ENCODE data around the gene ERC2.

Gene ERC2

DNA sequence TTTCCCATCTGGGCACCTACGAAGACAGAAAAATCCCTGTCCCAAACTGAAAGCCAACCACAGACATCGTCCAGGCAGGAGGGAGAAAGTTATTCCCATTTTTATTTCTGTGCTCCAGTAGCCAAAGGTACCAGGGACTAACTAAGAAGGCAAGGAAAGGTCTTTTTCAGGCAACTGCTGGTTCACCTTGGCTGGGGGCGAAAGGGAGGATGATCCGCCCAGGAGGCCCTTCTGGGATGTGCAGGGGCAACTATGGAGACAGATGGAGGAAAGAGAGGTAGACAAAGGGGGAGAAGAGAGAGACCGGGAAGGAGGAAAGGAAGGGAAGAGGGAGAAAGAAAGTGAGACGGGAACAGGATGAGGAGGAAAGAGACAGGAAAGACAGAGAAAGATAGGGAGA is 994.5 kb downstream of the ERC2 start:
- no peaks in the 10 kb centered on the region for H3K4me1 ChIP-seq (ENCODE audit: insufficient read depth, low read length, severe bottlenecking)
- H3K9me3 ChIP-seq (ENCODE audit: low read length), result no peaks in the 10 kb centered on the region
- H3K9me2 ChIP-seq (ENCODE audit: low read depth, low read length), result no peaks in the 10 kb centered on the region
- H3K36me3 ChIP-seq (ENCODE audit: insufficient read depth, low read length), result peaks cover 26% of the 10 kb centered on the region
- no peak overlapping the region for H3K4me2 ChIP-seq (ENCODE audit: low read length)
- H2AFZ ChIP-seq (ENCODE audit: low read length), result no peak overlapping the region
- TF ChIP-seq EZH2 (IDR thresholded peaks at IDR 0.05; ENCODE audit: borderline replicate concordance, low read length) (no peak), CTCF (IDR thresholded peaks at IDR 0.05; ENCODE audit: low read length) (no peak)
- no peaks in the 10 kb centered on the region for H4K20me1 ChIP-seq (ENCODE audit: insufficient read depth, low read length)
- no peak overlapping the region for H3K27ac ChIP-seq (ENCODE audit: low read depth, low read length, poor library complexity, severe bottlenecking)
- no peaks in the 10 kb centered on the region for H3K27me3 ChIP-seq (ENCODE audit: insufficient read depth, low read length)
- H3K4me3 ChIP-seq (ENCODE audit: low read depth, low read length, poor library complexity, severe bottlenecking), result no peak overlapping the region
- no peaks in the 10 kb centered on the region for H3F3A ChIP-seq (ENCODE audit: insufficient read depth, low read length)
- no peak overlapping the region for H3K9ac ChIP-seq (ENCODE audit: low read length)
- H3K79me2 ChIP-seq (ENCODE audit: insufficient read depth, low read length), result no peaks in the 10 kb centered on the region

DNA sequence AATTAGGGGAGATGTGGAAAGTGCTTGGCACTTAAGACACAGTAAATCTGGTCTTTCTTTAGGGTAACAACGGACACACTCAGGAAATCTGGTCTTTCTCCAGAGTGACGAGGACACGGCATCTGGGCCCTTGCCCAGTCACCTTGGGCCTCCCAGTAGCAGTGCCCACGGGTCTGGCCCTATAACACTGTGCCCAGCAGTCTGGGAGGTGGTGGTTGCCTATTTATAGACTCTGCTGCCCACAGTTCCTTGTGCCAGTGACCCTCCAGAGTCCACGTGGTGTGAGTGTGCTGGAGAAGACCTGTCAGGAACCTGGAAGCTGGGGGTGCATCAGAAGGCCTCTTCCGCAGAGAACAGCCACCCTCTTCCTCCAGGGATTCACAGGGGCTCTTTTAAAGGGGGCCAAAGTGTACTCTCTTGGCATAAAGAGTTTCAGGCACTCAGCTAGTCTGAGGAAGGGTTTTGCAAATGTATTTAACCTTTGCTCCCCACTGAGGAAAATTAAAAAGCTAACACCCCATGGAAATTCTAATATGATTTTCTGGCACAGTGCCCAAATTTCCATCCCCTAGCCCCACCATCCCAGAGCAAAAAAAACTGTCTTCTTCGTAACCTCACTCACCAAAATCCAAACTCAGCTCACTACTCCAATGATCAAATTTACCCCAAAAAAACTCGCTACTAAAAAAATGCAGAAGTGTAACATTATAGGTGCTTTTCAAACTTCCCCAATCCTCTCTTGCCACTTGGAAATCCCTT is 996.6 kb downstream of the ERC2 start:
- no peak for TF ChIP-seq EZH2 (IDR thresholded peaks at IDR 0.05; ENCODE audit: borderline replicate concordance, low read length)
- no peak for TF ChIP-seq CTCF (IDR thresholded peaks at IDR 0.05; ENCODE audit: low read length)
- H3K9me3 ChIP-seq (ENCODE audit: low read length), result no peaks in the 10 kb centered on the region
- H3K36me3 ChIP-seq (ENCODE audit: insufficient read depth, low read length), result peaks cover 28% of the 10 kb centered on the region
- H3K9ac ChIP-seq (ENCODE audit: low read length), result no peak overlapping the region
- no peaks in the 10 kb centered on the region for H3K9me2 ChIP-seq (ENCODE audit: low read depth, low read length)
- no peaks in the 10 kb centered on the region for H3K79me2 ChIP-seq (ENCODE audit: insufficient read depth, low read length)
- H4K20me1 ChIP-seq (ENCODE audit: insufficient read depth, low read length), result no peaks in the 10 kb centered on the region
- H3K27ac ChIP-seq (ENCODE audit: low read depth, low read length, poor library complexity, severe bottlenecking), result no peak overlapping the region
- no peak overlapping the region for H2AFZ ChIP-seq (ENCODE audit: low read length)
- no peaks in the 10 kb centered on the region for H3F3A ChIP-seq (ENCODE audit: insufficient read depth, low read length)
- no peak overlapping the region for H3K4me2 ChIP-seq (ENCODE audit: low read length)
- H3K4me3 ChIP-seq (ENCODE audit: low read depth, low read length, poor library complexity, severe bottlenecking), result no peak overlapping the region
- no peaks in the 10 kb centered on the region for H3K4me1 ChIP-seq (ENCODE audit: insufficient read depth, low read length, severe bottlenecking)
- no peaks in the 10 kb centered on the region for H3K27me3 ChIP-seq (ENCODE audit: insufficient read depth, low read length)

- no peaks in the 10 kb centered on the region for H3K9me2 ChIP-seq (ENCODE audit: low read depth, low read length)
- no peaks in the 10 kb centered on the region for H3F3A ChIP-seq (ENCODE audit: insufficient read depth, low read length)
- no peak overlapping the region for H3K9ac ChIP-seq (ENCODE audit: low read length)
- H3K4me2 ChIP-seq (ENCODE audit: low read length), result no peak overlapping the region
- no peak overlapping the region for H3K4me3 ChIP-seq (ENCODE audit: low read depth, low read length, poor library complexity, severe bottlenecking)
- H3K79me2 ChIP-seq (ENCODE audit: insufficient read depth, low read length), result no peaks in the 10 kb centered on the region
- no peaks in the 10 kb centered on the region for H3K4me1 ChIP-seq (ENCODE audit: insufficient read depth, low read length, severe bottlenecking)
- H3K9me3 ChIP-seq (ENCODE audit: low read length), result no peaks in the 10 kb centered on the region
- peaks cover 25% of the 10 kb centered on the region; the same call in 1 of the 2 replicates for H3K36me3 ChIP-seq (ENCODE audit: insufficient read depth, low read length)
- H3K27ac ChIP-seq (ENCODE audit: low read depth, low read length, poor library complexity, severe bottlenecking), result no peak overlapping the region
- TF ChIP-seq CTCF (IDR thresholded peaks at IDR 0.05; ENCODE audit: low read length) (no peak), EZH2 (IDR thresholded peaks at IDR 0.05; ENCODE audit: borderline replicate concordance, low read length) (no peak)
- H3K27me3 ChIP-seq (ENCODE audit: insufficient read depth, low read length), result no peaks in the 10 kb centered on the region
- no peaks in the 10 kb centered on the region for H4K20me1 ChIP-seq (ENCODE audit: insufficient read depth, low read length)
- no peak overlapping the region for H2AFZ ChIP-seq (ENCODE audit: low read length)
Observed at GRCh38 chr3:55471084-55471483, 997.2 kb downstream of the ERC2 start.
